ENCODE results near the gene FBXL15. TPM values are rescaled to one million over a fixed set of nuclear protein-coding genes. Genes with fewer than 3 reads are reported as not detected.

FBXL15 gene
- total and polyA plus RNA-seq, 2 experiments from 2014 or later, result 18.5 to 36.1 TPM

DNA sequence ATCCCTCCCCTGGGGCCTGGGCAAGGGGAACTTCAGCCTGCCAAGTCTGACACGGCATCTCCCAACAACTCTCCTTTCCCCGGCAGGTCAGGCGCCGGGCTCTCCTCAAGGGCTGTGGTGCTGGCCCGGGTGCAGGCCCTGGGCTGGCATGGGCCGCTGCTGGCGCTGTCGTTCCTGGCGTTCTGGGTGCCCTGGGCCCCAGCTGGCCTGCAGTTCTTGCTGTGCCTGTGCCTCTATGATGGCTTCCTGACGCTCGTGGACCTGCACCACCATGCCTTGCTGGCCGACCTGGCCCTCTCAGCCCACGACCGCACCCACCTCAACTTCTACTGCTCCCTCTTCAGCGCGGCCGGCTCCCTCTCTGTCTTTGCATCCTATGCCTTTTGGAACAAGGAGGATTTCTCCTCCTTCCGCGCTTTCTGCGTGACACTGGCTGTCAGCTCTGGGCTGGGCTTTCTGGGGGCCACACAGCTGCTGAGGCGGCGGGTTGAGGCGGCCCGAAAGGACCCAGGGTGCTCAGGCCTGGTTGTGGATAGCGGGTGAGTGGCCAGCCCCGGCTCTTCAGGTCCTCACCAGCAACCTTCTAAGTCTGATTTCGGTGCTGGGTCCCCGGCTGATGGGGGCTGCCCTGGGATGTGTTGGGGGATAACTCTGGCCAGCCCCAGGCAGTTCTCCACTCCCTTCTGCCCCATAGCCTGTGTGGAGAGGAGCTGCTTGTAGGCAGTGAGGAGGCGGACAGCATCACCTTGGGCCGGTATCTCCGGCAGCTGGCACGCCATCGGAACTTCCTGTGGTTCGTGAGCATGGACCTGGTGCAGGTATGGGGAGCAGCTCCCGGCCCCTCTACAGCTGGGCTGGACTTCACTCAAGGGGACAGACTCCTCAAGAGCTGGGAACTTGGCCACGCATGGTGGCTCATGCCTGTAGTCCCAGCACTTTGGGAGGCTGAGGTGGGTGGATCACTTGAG lies 50.2 kb downstream of the FBXL15 start:
- Histone ChIP-seq H3K27ac (ENCODE audit: low read depth) (no peak overlapping the region), H3K79me2 (replicated peaks; ENCODE audit: insufficient read depth) (no peaks in the 10 kb centered on the region), H4K20me1 (replicated peaks; ENCODE audit: insufficient read depth) (no peaks in the 10 kb centered on the region; the same call in 1 of the 2 replicates), H3K4me2 (no peak overlapping the region), H2AFZ (no peak overlapping the region), H3K4me3 (no peak overlapping the region), H3K27me3 (ENCODE audit: insufficient read depth) (no peaks in the 10 kb centered on the region), H3F3A (replicated peaks; ENCODE audit: low read depth) (no peaks in the 10 kb centered on the region), H3K4me1 (ENCODE audit: insufficient read depth) (no peaks in the 10 kb centered on the region), H3K9me2 (ENCODE audit: insufficient read depth) (no peaks in the 10 kb centered on the region), H3K36me3 (ENCODE audit: insufficient read depth) (no peaks in the 10 kb centered on the region)
- no peaks in the 10 kb centered on the region for H3K4me1 Mint-ChIP-seq
- no peaks in the 10 kb centered on the region for H3K9me3 Mint-ChIP-seq
- H3K36me3 Mint-ChIP-seq (ENCODE audit: low read depth), result peaks cover 12% of the 10 kb centered on the region
- H3K27me3 Mint-ChIP-seq (ENCODE audit: insufficient read depth, low read depth, poor library complexity), result no peaks in the 10 kb centered on the region
- TF ChIP-seq, protein P1, sequence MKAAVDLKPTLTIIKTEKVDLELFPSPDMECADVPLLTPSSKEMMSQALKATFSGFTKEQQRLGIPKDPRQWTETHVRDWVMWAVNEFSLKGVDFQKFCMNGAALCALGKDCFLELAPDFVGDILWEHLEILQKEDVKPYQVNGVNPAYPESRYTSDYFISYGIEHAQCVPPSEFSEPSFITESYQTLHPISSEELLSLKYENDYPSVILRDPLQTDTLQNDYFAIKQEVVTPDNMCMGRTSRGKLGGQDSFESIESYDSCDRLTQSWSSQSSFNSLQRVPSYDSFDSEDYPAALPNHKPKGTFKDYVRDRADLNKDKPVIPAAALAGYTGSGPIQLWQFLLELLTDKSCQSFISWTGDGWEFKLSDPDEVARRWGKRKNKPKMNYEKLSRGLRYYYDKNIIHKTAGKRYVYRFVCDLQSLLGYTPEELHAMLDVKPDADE (IDR thresholded peaks at IDR 0.05), result no peak
- TF ChIP-seq EZH2 (IDR thresholded peaks at IDR 0.05; ENCODE audit: low read depth, unreplicated experiment) (no peak), CREB1 (CRISPR knock-in tag; IDR thresholded peaks at IDR 0.05; ENCODE audit: low read depth) (no peak), POLR2AphosphoS5 (IDR thresholded peaks at IDR 0.05; ENCODE audit: low read depth) (no peak), ZNF331 (CRISPR knock-in tag; IDR thresholded peaks at IDR 0.05; ENCODE audit: low read depth) (no peak), JUNB (IDR thresholded peaks at IDR 0.05; ENCODE audit: unreplicated experiment) (no peak), NANOG (IDR thresholded peaks at IDR 0.05; ENCODE audit: borderline replicate concordance) (no peak), EZH2phosphoT487 (IDR thresholded peaks at IDR 0.05; ENCODE audit: unreplicated experiment) (no peak), STAT1 (IDR thresholded peaks at IDR 0.05; ENCODE audit: unreplicated experiment) (no peak), ZNF114 (CRISPR knock-in tag; IDR thresholded peaks at IDR 0.05) (no peak)
- TF ChIP-seq, protein P2, sequence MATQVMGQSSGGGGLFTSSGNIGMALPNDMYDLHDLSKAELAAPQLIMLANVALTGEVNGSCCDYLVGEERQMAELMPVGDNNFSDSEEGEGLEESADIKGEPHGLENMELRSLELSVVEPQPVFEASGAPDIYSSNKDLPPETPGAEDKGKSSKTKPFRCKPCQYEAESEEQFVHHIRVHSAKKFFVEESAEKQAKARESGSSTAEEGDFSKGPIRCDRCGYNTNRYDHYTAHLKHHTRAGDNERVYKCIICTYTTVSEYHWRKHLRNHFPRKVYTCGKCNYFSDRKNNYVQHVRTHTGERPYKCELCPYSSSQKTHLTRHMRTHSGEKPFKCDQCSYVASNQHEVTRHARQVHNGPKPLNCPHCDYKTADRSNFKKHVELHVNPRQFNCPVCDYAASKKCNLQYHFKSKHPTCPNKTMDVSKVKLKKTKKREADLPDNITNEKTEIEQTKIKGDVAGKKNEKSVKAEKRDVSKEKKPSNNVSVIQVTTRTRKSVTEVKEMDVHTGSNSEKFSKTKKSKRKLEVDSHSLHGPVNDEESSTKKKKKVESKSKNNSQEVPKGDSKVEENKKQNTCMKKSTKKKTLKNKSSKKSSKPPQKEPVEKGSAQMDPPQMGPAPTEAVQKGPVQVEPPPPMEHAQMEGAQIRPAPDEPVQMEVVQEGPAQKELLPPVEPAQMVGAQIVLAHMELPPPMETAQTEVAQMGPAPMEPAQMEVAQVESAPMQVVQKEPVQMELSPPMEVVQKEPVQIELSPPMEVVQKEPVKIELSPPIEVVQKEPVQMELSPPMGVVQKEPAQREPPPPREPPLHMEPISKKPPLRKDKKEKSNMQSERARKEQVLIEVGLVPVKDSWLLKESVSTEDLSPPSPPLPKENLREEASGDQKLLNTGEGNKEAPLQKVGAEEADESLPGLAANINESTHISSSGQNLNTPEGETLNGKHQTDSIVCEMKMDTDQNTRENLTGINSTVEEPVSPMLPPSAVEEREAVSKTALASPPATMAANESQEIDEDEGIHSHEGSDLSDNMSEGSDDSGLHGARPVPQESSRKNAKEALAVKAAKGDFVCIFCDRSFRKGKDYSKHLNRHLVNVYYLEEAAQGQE (IDR thresholded peaks at IDR 0.05; ENCODE audit: unreplicated experiment), result no peak
- TF ChIP-seq, protein P3, sequence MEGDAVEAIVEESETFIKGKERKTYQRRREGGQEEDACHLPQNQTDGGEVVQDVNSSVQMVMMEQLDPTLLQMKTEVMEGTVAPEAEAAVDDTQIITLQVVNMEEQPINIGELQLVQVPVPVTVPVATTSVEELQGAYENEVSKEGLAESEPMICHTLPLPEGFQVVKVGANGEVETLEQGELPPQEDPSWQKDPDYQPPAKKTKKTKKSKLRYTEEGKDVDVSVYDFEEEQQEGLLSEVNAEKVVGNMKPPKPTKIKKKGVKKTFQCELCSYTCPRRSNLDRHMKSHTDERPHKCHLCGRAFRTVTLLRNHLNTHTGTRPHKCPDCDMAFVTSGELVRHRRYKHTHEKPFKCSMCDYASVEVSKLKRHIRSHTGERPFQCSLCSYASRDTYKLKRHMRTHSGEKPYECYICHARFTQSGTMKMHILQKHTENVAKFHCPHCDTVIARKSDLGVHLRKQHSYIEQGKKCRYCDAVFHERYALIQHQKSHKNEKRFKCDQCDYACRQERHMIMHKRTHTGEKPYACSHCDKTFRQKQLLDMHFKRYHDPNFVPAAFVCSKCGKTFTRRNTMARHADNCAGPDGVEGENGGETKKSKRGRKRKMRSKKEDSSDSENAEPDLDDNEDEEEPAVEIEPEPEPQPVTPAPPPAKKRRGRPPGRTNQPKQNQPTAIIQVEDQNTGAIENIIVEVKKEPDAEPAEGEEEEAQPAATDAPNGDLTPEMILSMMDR (conservative IDR thresholded peaks at IDR 0.05; ENCODE audit: low read depth in 2 of 2), result no peak
- TF ChIP-seq, protein P4, sequence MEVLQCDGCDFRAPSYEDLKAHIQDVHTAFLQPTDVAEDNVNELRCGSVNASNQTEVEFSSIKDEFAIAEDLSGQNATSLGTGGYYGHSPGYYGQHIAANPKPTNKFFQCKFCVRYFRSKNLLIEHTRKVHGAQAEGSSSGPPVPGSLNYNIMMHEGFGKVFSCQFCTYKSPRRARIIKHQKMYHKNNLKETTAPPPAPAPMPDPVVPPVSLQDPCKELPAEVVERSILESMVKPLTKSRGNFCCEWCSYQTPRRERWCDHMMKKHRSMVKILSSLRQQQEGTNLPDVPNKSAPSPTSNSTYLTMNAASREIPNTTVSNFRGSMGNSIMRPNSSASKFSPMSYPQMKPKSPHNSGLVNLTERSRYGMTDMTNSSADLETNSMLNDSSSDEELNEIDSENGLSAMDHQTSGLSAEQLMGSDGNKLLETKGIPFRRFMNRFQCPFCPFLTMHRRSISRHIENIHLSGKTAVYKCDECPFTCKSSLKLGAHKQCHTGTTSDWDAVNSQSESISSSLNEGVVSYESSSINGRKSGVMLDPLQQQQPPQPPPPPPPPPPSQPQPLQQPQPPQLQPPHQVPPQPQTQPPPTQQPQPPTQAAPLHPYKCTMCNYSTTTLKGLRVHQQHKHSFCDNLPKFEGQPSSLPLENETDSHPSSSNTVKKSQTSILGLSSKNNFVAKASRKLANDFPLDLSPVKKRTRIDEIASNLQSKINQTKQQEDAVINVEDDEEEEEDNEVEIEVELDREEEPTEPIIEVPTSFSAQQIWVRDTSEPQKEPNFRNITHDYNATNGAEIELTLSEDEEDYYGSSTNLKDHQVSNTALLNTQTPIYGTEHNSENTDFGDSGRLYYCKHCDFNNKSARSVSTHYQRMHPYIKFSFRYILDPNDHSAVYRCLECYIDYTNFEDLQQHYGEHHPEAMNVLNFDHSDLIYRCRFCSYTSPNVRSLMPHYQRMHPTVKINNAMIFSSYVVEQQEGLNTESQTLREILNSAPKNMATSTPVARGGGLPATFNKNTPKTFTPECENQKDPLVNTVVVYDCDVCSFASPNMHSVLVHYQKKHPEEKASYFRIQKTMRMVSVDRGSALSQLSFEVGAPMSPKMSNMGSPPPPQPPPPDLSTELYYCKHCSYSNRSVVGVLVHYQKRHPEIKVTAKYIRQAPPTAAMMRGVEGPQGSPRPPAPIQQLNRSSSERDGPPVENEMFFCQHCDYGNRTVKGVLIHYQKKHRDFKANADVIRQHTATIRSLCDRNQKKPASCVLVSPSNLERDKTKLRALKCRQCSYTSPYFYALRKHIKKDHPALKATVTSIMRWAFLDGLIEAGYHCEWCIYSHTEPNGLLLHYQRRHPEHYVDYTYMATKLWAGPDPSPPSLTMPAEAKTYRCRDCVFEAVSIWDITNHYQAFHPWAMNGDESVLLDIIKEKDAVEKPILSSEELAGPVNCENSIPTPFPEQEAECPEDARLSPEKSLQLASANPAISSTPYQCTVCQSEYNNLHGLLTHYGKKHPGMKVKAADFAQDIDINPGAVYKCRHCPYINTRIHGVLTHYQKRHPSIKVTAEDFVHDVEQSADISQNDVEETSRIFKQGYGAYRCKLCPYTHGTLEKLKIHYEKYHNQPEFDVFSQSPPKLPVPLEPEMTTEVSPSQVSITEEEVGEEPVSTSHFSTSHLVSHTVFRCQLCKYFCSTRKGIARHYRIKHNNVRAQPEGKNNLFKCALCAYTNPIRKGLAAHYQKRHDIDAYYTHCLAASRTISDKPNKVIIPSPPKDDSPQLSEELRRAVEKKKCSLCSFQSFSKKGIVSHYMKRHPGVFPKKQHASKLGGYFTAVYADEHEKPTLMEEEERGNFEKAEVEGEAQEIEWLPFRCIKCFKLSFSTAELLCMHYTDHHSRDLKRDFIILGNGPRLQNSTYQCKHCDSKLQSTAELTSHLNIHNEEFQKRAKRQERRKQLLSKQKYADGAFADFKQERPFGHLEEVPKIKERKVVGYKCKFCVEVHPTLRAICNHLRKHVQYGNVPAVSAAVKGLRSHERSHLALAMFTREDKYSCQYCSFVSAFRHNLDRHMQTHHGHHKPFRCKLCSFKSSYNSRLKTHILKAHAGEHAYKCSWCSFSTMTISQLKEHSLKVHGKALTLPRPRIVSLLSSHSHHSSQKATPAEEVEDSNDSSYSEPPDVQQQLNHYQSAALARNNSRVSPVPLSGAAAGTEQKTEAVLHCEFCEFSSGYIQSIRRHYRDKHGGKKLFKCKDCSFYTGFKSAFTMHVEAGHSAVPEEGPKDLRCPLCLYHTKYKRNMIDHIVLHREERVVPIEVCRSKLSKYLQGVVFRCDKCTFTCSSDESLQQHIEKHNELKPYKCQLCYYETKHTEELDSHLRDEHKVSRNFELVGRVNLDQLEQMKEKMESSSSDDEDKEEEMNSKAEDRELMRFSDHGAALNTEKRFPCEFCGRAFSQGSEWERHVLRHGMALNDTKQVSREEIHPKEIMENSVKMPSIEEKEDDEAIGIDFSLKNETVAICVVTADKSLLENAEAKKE (CRISPR knock-in tag; IDR thresholded peaks at IDR 0.05), result no peak
- no peak overlapping the region for H3K4me3 Mint-ChIP-seq
- DNase-seq (ENCODE audit: low spot score) (no peak), ATAC-seq (no peak)
- no peak overlapping the region for H3K27ac Mint-ChIP-seq
